ENCODE data around the gene SERPINA12. TPM values are rescaled to one million over a fixed set of nuclear protein-coding genes. Genes with fewer than 3 reads are reported as not detected.

The SERPINA12 gene
- total RNA-seq, 1 experiment from 2014 or later, result not detected

- no peak within 1 kb of the TSS for H3K27ac ChIP-seq (ENCODE audit: low read depth, low read length, poor library complexity, severe bottlenecking)
- POLR2A ChIA-PET (ENCODE audit: low non-redundant PET), result no interaction called here
- CTCF ChIA-PET, result no interaction called here
- intact Hi-C loops (cut with micrococcal nuclease; ENCODE audit: unreplicated experiment), result no loop called here
- peaks cover 5% of the 10 kb centered on the region for H3K9me3 ChIP-seq (ENCODE audit: low read depth, low read length, poor library complexity, severe bottlenecking)
- no peak within 1 kb of the TSS for H3K4me3 ChIP-seq (ENCODE audit: low read depth, low read length, poor library complexity, severe bottlenecking)
- no peaks in the 10 kb centered on the region for H3K4me1 ChIP-seq (ENCODE audit: insufficient read depth, low read length, poor library complexity, severe bottlenecking)
- DNase-seq (ENCODE audit: low spot score), result no peak
- H3K27me3 ChIP-seq (replicated peaks; ENCODE audit: insufficient read depth, low read depth, low read length, poor library complexity), result peaks cover 26% of the 10 kb centered on the region
- BruUV-seq (replicated peaks), result no TSS peak
- H3K36me3 ChIP-seq (ENCODE audit: insufficient read depth, low read length, poor library complexity, severe bottlenecking), result no peaks in the 10 kb centered on the region
- TF ChIP-seq CTCF (conservative IDR thresholded peaks at IDR 0.05; ENCODE audit: low read depth, low read length), result no peak
- TF ChIP-seq EZH2 (IDR thresholded peaks at IDR 0.05; ENCODE audit: borderline replicate concordance, low read depth, low read length, poor library complexity, severe bottlenecking), result no peak
Measured at GRCh38 chr14:94476023-94476422, 33.2 kb downstream of the SERPINA12 start, which contains the start of gene SERPINA9. SERPINA9 (minus strand) TSS chr14:94476197; CDS start chr14:94469840, 6,357 bp downstream.

GRCh38 chr14:94474581-94475031 lies 34.7 kb downstream of the SERPINA12 start:
- Histone ChIP-seq H3K4me3 (ENCODE audit: low read depth, low read length, poor library complexity, severe bottlenecking) (no peak overlapping the region), H3K4me1 (ENCODE audit: insufficient read depth, low read length, poor library complexity, severe bottlenecking) (no peaks in the 10 kb centered on the region), H3K27ac (ENCODE audit: low read depth, low read length, poor library complexity, severe bottlenecking) (no peak overlapping the region), H3K27me3 (replicated peaks; ENCODE audit: insufficient read depth, low read depth, low read length, poor library complexity) (peaks cover 30% of the 10 kb centered on the region), H3K36me3 (ENCODE audit: insufficient read depth, low read length, poor library complexity, severe bottlenecking) (no peaks in the 10 kb centered on the region), H3K9me3 (ENCODE audit: low read depth, low read length, poor library complexity, severe bottlenecking) (peaks cover 5% of the 10 kb centered on the region)
- DNase-seq (ENCODE audit: low spot score), result peak; percentile 4
- BruUV-seq (replicated peaks), result no TSS peak
- POLR2A ChIA-PET (ENCODE audit: low non-redundant PET), result no interaction called here
- CTCF ChIA-PET, result no interaction called here
- TF ChIP-seq CTCF (conservative IDR thresholded peaks at IDR 0.05; ENCODE audit: low read depth, low read length) (no peak), EZH2 (IDR thresholded peaks at IDR 0.05; ENCODE audit: borderline replicate concordance, low read depth, low read length, poor library complexity, severe bottlenecking) (no peak)
- intact Hi-C loops (cut with micrococcal nuclease; ENCODE audit: unreplicated experiment), result no loop called here

- peaks cover 5% of the 10 kb centered on the region for H3K9me3 ChIP-seq (ENCODE audit: low read depth, low read length, poor library complexity, severe bottlenecking)
- no peak overlapping the region for H3K4me3 ChIP-seq (ENCODE audit: low read depth, low read length, poor library complexity, severe bottlenecking)
- H3K27me3 ChIP-seq (replicated peaks; ENCODE audit: insufficient read depth, low read depth, low read length, poor library complexity), result peaks cover 30% of the 10 kb centered on the region
- ChIA-PET POLR2A (ENCODE audit: low non-redundant PET) (no interaction called here), CTCF (no interaction called here)
- no peak overlapping the region for H3K27ac ChIP-seq (ENCODE audit: low read depth, low read length, poor library complexity, severe bottlenecking)
- H3K36me3 ChIP-seq (ENCODE audit: insufficient read depth, low read length, poor library complexity, severe bottlenecking), result no peaks in the 10 kb centered on the region
- TF ChIP-seq EZH2 (IDR thresholded peaks at IDR 0.05; ENCODE audit: borderline replicate concordance, low read depth, low read length, poor library complexity, severe bottlenecking) (no peak), CTCF (conservative IDR thresholded peaks at IDR 0.05; ENCODE audit: low read depth, low read length) (no peak)
- no peaks in the 10 kb centered on the region for H3K4me1 ChIP-seq (ENCODE audit: insufficient read depth, low read length, poor library complexity, severe bottlenecking)
- intact Hi-C loops (cut with micrococcal nuclease; ENCODE audit: unreplicated experiment), result no loop called here
- no peak for DNase-seq (ENCODE audit: low spot score)
- no TSS peak for BruUV-seq (replicated peaks)
Measured at GRCh38 chr14:94473666-94474410, 35.4 kb downstream of the SERPINA12 start.
